CD4-positive, alpha-beta T cell treated with Interleukin-21 for 1 hour (primary cell): ENCODE data around the gene AURKAIP1.

Experiments
- DNase-seq: peaks from one replicate; pipeline ENCODE4 v3.0.0-alpha.2; 2020

The AURKAIP1 gene

DNA sequence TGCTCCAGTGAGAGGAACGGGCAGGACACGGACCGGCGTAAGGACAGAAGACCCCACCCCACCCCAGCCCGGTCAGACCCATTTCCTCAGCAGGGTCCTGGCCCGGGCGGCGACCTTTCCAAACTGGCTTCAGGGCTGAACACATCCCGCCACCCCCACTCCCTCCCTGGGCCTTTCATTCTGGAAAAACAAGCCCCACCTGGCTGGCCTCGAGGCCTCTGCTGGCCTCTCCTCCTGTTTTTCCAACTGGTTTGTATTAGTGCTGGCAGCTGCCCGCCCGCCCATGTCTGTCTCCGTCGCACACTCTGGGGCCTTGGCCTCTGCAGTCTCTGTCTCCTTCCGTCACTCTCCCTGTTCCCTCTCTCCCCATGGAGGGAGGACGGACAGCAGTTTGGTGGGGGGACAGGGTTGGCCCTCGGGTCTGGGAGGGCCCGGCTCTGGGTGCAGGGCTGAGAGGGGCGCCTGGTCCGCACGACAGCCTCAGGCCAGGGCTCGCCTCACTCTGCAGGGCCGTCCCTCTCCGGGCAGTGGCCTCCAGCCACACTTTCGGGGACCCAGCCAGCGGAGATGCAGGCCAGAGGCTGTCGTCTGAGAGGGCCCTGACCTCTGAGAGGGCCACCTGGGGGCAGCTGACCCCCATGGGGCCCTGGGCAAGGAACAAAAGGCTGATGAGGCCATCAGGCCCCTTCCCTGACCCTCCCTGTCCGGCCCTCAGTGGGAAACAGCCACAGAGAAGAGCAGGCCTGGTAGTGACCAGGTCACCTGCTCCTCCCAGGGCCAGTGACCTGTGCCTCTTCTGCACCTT lies 15.1 kb downstream of the AURKAIP1 start:
- DNase-seq, result no peak

DNA sequence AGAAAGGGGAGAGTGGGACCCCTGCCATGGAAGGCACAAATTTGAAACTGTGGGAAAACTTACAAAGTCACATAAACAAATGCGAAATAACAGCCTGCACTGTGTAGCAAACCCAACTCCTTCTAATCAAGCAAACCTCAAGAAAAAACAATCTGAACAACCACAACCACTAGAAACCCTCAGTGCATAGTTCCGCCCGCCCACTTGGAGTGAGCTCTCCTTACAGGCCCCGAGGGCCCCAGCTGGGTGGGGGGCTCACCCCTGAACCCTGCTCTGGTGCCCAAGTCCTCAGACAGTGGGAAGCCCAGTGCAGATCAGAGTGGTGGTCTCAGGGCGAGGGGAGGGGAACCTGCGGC lies 15.7 kb downstream of the AURKAIP1 start:
- DNase-seq, result no peak

DNA sequence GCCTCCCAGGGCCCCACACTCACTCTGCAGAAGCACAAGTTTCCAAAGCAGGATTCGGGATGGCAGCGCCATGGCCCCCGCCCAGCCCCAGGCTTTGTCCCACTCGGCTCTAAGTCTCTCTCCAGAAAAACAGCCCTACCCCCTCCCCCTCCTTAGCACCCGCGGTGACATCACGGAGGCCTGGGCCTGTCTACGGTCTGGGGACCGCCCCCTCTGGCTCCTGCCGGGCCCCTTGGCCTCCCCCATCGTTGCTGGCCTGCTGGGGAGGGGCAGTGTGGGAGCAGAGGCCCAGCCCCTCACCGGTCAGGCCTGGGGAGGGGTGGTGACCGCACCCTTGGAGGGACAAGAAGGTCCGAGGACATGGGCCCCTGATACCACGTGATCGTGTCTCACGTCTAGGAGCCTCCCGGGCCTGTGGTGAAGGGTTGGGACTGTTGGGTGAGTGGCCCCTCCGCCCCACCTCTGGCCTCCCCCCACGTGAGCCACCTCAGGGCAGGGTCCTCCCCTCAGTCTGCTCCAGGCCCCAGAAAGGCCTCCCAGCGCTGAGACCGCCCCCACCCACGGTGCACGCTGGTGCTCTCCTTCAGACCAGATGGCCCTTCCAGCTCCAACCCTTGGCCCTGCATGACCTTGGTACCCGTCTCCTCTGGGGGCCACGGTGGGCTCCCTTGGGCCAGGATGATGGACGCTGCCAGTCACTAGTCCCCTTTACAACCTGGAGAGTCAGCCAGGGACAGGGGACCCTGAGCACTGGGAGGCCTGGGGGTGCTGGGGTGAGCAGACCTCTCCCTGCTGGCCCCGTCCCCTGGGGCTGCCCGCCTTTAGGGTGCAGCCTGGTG lies 16.4 kb downstream of the AURKAIP1 start, which contains the start of gene MXRA8:
Gene MXRA8, minus strand, starts transcription at position 123 of the 839 bp plus-strand sequence. Its CDS starts 51 bp downstream, at position 72.
- DNase-seq, result no peak

DNA sequence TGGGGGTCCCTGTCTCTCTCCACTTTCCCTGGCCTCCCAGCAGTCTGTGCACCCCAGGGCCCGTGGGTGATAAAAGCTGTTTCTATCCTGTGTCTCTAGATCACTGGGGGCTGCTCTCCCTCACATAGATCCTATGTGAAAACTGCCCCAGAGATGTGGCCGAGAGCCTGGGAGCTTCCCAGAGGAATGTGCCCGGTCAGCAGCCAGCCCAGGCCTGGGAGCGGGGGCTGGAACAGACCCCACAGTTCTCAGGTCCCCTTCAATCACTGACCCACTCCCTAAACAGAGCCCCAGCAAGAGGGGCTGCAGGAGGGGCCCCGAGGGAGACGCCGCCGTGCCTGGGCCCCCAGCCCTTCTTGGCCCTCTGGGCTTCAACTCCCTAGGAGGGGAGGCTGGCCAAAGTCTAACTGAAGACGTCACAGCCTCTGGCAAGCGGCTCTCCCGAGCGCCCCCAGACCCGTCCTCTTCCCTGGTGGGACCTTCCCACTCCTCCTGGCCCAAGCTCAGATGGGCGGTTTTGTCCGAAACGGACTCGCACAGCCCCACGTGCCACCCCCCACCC lies 17.1 kb downstream of the AURKAIP1 start:
- no peak for DNase-seq

DNA sequence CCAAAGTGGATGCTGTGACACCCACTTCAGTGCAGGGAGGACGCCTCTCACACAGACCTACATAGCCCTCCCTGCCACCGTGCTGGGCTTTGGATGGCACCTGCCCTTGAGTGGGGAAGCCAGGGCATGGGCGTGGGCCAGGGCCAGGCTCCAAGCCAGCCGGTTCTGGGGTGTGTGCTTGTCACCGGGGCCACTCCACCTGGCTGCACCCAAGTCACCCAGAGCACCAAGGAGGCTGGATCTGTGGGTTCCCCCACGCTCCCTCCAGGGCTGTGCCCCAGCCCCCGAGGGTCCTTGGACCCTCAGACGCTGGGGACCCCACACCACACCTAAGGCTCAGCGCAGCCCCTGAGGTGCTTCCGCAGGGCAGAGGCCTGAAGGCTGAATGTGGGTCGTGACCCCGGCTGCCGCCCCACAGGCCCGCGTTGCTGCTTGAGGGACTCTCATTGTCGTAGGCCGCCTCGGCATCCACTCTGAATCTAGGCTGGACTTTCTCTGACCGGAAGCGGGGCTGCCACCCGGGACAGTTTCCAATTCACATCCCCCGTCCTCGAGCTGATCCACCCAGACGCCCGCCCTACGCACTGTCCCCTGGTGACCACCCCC lies 18.1 kb downstream of the AURKAIP1 start:
- DNase-seq, result no peak

DNA sequence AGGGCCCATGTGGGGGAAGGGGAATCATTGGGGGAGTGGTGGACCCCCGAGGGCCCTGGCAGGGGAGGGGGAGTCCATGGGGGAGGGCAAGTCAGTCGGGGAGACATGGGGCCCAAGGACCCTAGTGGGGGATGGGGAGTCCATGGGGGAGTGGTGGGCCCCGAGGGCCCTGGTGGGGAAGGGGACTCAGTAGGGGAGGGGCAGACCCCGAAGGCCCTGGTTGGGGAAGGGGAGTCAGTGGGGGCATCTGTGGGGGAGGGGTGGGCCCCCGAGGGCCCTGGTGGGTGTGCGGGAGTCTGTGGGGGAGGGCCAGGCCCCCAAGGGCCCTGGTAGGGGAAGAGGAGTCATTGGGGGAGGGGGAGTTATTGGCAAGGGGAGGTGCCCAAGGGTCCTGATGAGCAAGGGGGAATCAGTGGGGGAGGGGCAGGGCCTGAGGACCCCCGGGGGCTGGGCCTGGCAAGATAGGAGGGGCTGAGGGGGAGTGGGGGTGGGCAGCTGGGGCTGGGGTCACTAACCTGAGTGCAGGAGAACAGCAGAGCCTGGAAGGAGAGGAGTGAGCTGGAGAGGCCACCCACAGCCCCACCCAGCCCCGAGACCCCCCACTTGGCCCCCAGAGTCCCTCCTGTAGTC lies 18.7 kb downstream of the AURKAIP1 start:
- DNase-seq, result no peak

DNA sequence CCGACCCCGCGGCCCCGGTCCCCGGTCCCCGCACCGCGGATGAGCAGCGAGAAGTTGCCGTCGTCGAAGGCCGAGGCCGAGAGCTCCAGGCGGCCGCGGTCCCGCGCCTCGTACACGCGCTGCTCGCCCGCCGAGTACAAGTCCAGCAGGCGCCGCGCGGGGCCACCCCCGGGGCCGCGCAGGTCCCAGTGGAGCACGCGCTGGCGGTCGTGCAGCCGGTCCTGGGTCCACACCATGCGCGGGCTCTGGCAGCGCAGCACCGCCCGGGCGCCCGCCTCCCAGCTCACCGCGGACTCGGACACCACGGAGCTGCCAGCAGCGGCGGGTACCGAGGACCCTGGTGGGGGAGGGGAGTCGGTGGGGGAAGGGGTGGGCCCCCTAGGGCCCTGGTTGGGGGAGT lies 19.6 kb downstream of the AURKAIP1 start:
- no peak for DNase-seq

DNA sequence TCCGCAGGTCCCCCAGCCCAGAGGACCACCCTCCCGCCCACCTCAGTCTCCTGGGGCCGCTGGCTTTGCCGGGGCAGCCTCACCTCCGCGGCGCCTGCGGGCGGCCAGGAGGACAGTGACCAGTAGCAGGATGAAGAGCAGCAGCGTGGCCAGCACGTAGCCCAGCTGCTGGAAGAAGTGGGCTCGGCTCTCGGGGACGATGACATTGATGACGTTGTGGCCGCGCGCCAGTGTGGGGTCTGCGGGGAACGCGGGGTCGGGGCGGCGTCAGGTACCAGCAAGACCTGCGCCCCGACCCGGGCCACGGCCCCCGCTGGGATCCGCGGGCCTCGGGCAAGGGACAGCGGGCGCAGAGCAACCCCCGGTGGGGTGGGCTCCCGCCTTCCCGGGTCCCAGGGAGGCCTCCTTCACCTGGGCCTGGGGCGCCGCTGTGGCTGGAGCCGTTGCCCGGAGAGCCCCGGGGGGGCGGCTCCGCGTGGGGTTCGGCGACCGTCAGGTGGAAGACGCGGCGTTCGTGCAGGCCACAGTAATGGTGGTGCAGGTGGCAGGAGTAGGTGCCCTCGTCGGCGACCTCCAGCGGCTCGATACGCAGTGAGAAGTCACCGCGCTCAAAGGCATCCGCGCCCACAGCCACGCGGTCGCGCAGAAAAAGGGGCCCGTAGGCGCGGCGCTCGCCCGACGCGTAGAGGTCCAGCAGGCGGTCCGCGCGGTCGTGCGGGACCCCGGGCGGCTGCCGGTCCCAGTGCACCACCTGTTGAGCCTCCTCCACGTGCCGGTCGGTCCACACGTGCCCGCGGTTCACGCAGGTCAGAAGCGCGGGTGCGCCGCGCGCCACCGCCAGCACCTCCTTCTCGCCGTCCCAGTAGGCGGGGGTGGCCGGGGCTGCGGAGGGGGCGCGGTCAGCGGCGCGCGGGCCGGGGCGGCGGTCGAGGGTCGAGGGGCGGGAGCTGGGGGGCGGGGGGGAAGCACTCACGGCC lies 20.4 kb downstream of the AURKAIP1 start:
- no peak for DNase-seq

DNA sequence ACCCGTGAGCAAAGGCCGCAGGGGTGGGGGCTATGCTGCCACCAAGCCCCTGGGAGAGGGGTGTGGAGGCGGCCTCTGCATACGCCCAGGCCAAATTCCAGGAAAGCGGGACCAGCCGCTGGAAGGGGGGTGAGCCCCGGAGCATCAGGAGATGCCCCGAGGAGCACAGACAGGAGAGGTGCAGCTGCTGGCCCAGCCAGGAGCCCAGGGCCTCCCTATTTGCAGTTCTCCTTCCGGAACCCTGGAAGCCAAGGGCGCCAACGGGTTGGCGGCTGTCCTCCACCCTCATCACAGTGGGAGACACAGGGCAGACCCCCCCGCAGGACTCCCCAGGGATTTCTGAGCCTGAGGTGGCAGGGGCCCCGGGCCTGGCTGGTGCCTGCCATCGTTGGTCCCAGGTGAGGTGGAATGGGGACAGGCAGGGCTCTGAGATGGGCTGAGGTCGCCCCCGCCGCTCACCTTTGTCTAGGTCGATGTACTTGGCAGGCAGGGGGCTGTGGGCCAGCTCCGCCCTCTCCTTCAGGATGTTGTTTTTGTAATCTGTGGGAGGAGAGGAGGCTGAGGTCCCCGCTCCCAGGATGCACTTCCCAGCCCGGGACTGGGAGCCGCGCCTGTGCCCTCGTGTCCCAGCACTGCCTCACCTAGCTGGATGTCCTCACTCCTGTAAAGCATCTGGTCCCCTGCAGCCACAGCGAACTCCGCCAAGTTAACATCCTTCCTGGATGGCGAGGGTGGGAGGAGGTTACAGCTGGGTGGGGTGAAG lies 21.4 kb downstream of the AURKAIP1 start:
- no peak for DNase-seq

DNA sequence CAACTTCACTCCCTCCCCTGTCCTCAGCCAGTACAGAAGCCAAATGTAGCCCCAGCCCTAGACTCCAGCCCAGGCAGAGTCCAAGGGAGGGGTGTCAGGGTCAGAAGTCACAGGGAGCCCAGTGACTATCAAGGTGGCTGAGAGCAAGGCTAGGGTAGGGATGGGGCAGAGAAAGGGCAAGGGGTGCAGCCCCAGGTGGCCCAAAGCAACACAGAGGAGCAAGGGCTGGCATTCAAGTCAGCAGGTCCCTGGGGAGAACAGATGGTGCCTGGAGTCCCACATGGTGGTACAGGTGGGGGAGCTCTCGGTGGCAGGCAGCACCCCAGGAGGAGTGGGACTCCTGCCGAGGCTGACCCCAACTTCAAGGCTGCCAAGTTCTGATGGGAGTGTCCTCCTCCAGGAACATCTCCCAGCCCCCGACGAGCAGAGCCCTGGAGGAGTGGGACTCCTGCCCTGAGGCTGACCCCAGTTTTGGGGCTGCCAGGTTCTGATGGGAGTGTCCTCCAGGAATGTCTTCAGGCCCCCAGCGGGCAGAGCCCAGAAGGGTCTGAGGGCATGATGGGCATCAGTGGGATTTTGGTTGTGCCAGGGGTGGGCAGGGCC lies 22.1 kb downstream of the AURKAIP1 start:
- DNase-seq, result no peak

DNA sequence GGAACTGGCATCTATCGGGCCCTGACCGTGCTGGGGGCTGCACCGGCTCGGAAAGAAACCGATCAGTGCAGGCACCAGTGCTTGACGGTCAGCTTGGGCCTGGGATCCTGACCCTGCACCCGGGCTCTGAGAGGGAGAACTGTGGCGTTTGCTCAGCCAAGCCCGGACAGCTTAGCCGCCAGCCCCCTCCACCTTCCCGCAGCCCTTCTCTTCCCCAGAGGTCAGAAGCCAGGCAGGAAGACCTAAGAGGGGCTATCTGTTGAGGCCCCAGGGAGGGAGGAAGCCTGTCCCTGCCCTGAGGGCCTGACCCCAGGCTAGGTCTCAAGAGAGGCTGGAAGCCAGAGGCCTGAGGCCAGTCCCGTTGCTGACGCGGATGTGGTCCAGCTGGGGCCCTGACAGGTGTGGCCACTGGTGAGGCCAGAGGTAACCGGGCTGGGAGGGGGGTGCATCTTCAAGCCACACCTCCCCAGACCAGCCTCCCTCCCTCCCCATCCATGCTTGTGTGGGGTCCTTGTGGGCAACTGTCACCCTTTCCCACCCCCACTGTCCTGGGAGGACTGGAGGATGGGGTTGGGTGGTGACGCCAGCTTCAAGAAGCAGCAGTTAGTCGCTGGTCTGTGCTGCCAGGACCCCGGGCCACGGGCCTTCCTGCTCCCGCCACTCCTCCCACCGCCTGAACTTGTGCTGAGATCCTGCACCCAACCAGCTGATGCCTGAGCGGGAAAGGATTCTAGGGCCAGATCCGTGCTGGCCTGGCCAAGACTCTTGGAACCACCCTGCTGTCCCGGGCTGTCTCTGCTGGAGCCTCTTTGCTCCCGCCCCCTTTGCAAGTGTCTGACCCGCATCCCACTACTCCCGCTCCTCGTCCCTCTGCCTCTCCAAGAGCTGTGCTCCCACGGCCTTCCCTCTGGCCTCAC lies 23.2 kb downstream of the AURKAIP1 start:
- no peak for DNase-seq

DNA sequence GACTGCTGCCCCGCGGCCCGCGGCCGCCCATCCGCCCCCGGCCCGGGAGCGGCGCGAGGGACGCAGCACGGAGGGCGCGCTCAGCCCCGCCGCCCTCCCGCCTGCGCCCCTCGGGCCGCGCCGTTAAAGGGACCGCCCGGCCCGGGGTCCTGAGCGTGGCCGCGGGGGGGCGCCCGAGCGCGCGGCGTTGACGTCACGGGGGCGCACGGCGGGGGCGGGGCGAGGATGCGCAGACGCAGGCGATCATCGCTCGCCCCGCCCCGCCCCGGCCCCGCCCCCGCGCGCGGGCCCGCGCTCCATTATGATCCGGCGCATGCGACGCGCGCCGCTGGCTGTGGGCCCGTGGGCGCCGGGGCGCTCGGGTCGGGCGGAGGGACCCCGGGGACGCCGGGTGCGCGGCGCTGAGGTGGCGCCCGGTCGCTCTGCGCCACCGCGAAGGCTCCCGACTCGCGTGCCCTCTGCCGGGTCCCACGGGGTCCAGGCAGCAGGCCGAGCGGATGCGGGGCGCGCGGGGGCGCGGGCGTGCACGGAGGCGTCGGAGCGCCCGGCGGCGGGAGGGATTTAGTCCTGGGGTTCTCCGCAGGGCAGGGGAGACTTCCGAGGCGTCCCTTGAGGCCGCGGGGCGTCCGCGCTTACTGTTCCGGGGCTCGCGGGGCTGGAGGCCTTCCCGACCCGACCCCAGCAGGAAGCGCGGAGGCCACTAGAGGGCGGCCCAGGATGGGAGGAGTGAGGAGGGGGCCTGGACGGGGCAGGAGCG lies 25.6 kb downstream of the AURKAIP1 start, which contains the start of gene DVL1:
Gene DVL1, minus strand, starts transcription at position 163 of the 757 bp plus-strand sequence. CDS start 353 bp downstream, outside the sequence.
- DNase-seq, result peak; percentile 72

DNA sequence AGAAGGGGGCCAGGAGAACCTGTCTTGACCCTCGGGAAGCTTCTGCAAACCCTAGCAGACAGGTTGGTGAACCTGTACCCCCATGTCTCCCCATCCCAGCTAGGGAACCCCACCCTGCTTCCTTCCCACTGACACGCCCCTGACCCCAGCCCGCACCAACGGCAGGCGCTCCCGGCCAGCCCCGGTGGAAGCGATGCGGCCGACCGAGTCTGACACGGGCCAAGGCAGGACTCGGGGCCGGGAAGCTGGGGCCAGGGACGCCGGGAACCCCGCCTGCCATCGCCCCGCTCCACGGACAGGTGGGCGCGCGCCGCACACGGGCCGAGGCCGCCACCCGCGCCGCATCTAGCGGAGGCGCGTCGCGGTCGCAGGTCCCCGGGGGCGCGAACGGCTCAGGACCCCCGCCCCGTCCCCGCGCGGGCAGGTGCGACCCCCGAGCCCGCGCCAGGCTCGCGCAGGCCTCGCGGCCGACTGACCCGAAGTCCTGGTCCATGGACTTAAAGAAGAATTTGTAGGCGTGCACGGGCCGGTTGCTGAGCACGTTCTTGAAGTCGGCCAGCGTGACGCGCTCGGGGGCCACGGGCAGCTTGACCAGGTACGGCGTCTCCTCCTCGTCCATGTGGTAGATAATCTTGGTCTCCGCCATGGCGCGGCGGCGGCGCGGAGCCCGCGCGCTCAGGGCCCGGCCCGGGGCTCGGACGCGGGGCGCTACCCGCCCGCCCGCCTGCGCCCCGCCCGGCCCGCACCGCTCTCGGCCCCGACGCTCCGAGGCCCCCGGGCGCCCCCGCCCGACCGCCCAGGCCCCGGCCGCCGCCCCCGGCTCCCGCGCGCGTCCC lies 26.4 kb downstream of the AURKAIP1 start:
- DNase-seq, result no peak

DNA sequence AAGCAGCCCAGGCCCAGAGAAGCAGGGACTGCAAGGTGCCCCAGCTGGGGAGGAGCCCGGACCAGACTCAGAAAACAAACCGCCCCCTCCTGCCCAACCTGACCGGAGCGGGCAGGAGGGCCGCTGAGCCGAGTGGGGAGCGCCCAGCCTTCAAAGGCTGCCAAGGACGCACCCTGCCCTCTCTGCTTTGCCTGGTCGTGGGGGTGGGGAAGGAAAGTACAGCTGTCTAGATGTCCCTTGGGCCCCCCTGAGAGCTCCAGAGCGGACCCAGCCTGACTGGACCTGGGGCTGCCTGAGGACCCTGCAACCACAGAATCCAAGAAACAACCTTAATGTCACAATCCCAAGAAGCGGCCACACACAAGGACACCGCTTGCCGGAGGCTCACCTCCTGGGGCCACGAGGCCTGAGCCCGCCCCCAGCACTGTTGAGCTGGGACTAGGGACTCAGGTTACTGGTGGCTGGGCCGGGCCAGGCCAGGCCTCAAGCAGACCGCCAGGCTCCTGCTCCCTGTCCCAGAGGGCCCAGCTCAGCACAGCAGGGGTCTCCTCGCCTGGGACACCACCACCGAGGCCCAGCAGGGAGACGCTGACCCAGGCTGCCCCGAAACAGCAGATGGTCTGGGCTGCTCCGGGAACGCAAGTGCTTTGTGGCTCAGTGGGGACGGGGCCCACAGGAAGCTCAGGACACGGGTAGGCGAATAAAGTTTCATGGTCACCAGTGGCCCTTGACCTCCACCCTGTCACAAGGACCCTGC lies 27.2 kb downstream of the AURKAIP1 start:
- DNase-seq, result no peak

DNA sequence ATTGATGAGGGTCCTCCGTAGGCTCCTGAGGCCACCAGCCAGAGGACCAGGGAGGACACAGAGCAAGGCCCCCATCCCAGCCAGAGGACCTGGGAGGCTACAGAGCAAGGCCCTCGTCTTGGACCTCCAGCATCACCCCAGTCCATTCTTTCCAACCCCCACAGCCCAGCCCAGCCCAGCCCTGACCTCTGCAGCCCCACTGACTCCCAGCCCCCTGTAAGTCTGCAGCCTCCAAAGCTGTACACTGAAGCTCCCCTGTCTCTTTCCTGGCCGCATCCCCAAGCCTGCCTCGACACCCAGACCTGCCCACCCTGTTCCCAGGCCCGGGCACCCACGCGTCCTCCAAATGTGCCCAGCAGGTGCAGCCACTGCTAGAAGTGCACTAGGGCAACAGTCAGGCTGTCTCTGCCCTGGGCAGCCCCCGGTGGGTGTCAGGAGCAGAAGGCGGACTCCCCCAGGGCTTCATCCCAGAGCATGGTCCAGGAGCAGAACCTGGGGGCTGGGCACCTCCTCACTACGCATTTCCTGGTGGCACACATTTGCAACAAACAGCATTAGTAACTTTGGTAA lies 27.9 kb downstream of the AURKAIP1 start:
- no peak for DNase-seq

DNA sequence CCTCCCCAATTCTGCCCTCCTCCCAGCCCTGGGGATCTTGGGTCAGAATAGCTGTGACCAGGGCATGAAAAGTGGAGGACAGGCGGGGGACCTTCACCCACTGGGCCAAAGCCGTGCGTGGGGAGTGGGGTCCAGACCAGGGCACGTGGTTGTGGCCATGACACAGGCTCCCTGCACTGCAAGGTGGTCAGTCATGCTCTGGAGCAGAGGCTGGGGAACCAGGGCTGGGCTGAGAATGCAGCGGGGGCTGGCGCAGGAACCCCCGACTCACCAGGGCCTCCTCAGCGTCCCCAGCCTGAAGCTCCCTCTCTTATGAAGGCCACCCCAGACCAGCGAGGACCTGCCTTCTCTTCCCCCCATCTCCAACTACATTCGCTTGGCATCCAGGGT lies 28.5 kb downstream of the AURKAIP1 start:
- DNase-seq, result no peak
